ENCODE data around the gene SNRNP25.

The SNRNP25 gene

GRCh38 chr16:94918-95265, 41.3 kb downstream of the SNRNP25 start:
- TF ChIP-seq CTCF (IDR thresholded peaks at IDR 0.05; ENCODE audit: low read depth, low read length): no peak

GRCh38 chr16:96935-97381, 43.3 kb downstream of the SNRNP25 start:
- no peak overlapping the region for H3K4me3 ChIP-seq (ENCODE audit: low read depth, low read length)
- peak; percentile 98 for TF ChIP-seq CTCF (IDR thresholded peaks at IDR 0.05; ENCODE audit: low read depth, low read length)

More at GRCh38 chr16:94918-95265, 41.3 kb downstream of the SNRNP25 start:
- no peak overlapping the region for H3K4me3 ChIP-seq (ENCODE audit: low read depth, low read length)

GRCh38 chr16:97822-98221, 44.2 kb downstream of the SNRNP25 start:
- H3K4me3 ChIP-seq (ENCODE audit: low read depth, low read length): no peak overlapping the region
- TF ChIP-seq CTCF (IDR thresholded peaks at IDR 0.05; ENCODE audit: low read depth, low read length): no peak

GRCh38 chr16:100989-101388, 47.4 kb downstream of the SNRNP25 start:
- H3K4me3 ChIP-seq (ENCODE audit: low read depth, low read length): no peak overlapping the region
- no peak for TF ChIP-seq CTCF (IDR thresholded peaks at IDR 0.05; ENCODE audit: low read depth, low read length)

GRCh38 chr16:101586-101985, 48.0 kb downstream of the SNRNP25 start:
- no peak for TF ChIP-seq CTCF (IDR thresholded peaks at IDR 0.05; ENCODE audit: low read depth, low read length)
- no peak overlapping the region for H3K4me3 ChIP-seq (ENCODE audit: low read depth, low read length)

GRCh38 chr16:102060-102855, 48.6 kb downstream of the SNRNP25 start:
- no peak overlapping the region for H3K4me3 ChIP-seq (ENCODE audit: low read depth, low read length)
- TF ChIP-seq CTCF (IDR thresholded peaks at IDR 0.05; ENCODE audit: low read depth, low read length): no peak

- no peak overlapping the region for H3K4me3 ChIP-seq (ENCODE audit: low read depth, low read length)
- TF ChIP-seq CTCF (IDR thresholded peaks at IDR 0.05; ENCODE audit: low read depth, low read length): no peak
These were observed 50.7 kb downstream of the SNRNP25 start for GRCh38 chr16:104355-104754.

All from WI38 (cell line).